Measurements from ENCODE around the gene UQCRHL.

Gene UQCRHL

DNA sequence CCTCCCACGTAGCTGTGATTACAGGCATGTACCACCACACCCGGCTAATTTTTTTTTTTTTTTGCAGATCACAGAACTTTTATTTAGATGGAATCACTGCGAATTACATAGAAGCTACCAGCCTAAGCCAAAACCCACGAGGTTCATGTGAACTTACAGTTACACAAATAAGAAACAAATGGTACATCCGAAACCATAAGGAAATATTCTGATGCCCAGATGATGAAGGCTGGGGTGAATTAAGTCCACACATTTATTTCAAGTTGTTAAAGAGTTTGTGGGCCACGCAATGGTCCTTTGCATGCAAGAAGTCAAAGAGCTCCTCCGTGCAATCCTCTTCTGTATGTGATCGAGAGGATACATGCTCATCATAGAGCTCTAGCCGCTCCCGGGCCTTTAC, 328 bp downstream of the UQCRHL start:
- no peak for TF ChIP-seq SIN3A (IDR thresholded peaks at IDR 0.05; ENCODE audit: borderline replicate concordance, insufficient read depth, low read length)
- TF ChIP-seq FOXP2 (optimal IDR thresholded peaks at IDR 0.05; ENCODE audit: borderline replicate concordance, extremely low read depth, extremely low read length, insufficient read depth): no peak
- TF ChIP-seq POLR2AphosphoS5 (IDR thresholded peaks at IDR 0.05; ENCODE audit: low read depth, low read length): no peak
- TF ChIP-seq, protein P1, sequence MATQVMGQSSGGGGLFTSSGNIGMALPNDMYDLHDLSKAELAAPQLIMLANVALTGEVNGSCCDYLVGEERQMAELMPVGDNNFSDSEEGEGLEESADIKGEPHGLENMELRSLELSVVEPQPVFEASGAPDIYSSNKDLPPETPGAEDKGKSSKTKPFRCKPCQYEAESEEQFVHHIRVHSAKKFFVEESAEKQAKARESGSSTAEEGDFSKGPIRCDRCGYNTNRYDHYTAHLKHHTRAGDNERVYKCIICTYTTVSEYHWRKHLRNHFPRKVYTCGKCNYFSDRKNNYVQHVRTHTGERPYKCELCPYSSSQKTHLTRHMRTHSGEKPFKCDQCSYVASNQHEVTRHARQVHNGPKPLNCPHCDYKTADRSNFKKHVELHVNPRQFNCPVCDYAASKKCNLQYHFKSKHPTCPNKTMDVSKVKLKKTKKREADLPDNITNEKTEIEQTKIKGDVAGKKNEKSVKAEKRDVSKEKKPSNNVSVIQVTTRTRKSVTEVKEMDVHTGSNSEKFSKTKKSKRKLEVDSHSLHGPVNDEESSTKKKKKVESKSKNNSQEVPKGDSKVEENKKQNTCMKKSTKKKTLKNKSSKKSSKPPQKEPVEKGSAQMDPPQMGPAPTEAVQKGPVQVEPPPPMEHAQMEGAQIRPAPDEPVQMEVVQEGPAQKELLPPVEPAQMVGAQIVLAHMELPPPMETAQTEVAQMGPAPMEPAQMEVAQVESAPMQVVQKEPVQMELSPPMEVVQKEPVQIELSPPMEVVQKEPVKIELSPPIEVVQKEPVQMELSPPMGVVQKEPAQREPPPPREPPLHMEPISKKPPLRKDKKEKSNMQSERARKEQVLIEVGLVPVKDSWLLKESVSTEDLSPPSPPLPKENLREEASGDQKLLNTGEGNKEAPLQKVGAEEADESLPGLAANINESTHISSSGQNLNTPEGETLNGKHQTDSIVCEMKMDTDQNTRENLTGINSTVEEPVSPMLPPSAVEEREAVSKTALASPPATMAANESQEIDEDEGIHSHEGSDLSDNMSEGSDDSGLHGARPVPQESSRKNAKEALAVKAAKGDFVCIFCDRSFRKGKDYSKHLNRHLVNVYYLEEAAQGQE (IDR thresholded peaks at IDR 0.05; ENCODE audit: insufficient read depth in 1 of 2, low read depth in 2 of 2, low read length in 2 of 2): no peak
- no peak for TF ChIP-seq TAF1 (IDR thresholded peaks at IDR 0.05; ENCODE audit: borderline replicate concordance, insufficient read depth, low read length)

DNA sequence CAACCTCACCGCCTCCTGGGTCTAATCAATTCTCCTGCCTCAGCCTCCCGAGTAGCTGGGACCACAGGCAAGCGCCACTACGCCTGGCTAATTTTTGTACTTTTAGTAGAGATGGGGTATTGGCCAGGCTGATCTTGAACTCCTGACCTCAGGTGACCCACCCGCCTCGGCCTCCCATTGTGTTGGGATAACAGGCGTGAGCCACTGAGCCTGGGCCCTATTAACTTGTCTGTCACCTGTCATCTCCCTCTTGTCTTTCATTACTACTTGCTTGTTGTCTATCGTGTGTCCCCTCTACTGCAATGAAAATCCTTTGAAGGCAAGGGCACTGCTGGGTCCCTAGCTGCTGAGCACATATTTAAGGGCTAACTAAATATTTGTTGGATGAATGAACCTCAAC, 3.4 kb downstream of the UQCRHL start:
- TF ChIP-seq SIN3A (IDR thresholded peaks at IDR 0.05; ENCODE audit: borderline replicate concordance, insufficient read depth, low read length) (no peak), POLR2AphosphoS5 (IDR thresholded peaks at IDR 0.05; ENCODE audit: low read depth, low read length) (no peak), TAF1 (IDR thresholded peaks at IDR 0.05; ENCODE audit: borderline replicate concordance, insufficient read depth, low read length) (no peak), FOXP2 (optimal IDR thresholded peaks at IDR 0.05; ENCODE audit: borderline replicate concordance, extremely low read depth, extremely low read length, insufficient read depth) (no peak)
- TF ChIP-seq, protein P1 (IDR thresholded peaks at IDR 0.05; ENCODE audit: insufficient read depth in 1 of 2, low read depth in 2 of 2, low read length in 2 of 2): no peak

DNA sequence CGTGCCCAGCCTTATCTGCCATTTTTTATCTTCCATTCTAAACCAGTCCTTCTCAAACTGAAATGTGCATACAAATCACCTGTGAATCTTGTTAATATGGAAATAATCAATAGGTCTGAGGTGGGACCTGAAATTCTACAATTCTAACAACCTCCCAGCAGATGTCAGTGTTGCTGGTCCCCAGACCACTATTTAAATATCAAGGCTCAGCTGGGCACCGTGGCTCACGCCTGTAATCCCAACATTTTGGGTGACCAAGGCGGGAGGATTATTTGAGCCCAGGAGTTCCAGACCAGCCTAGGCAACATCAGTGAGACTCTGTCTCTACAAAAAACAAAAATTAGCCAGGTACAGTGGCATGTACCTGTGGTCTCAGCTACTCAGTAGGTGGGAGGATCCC, 4.1 kb downstream of the UQCRHL start:
- no peak for TF ChIP-seq POLR2AphosphoS5 (IDR thresholded peaks at IDR 0.05; ENCODE audit: low read depth, low read length)
- TF ChIP-seq, protein P1 (IDR thresholded peaks at IDR 0.05; ENCODE audit: insufficient read depth in 1 of 2, low read depth in 2 of 2, low read length in 2 of 2): no peak
- TF ChIP-seq FOXP2 (optimal IDR thresholded peaks at IDR 0.05; ENCODE audit: borderline replicate concordance, extremely low read depth, extremely low read length, insufficient read depth): no peak
- TF ChIP-seq SIN3A (IDR thresholded peaks at IDR 0.05; ENCODE audit: borderline replicate concordance, insufficient read depth, low read length): no peak
- TF ChIP-seq TAF1 (IDR thresholded peaks at IDR 0.05; ENCODE audit: borderline replicate concordance, insufficient read depth, low read length): no peak

DNA sequence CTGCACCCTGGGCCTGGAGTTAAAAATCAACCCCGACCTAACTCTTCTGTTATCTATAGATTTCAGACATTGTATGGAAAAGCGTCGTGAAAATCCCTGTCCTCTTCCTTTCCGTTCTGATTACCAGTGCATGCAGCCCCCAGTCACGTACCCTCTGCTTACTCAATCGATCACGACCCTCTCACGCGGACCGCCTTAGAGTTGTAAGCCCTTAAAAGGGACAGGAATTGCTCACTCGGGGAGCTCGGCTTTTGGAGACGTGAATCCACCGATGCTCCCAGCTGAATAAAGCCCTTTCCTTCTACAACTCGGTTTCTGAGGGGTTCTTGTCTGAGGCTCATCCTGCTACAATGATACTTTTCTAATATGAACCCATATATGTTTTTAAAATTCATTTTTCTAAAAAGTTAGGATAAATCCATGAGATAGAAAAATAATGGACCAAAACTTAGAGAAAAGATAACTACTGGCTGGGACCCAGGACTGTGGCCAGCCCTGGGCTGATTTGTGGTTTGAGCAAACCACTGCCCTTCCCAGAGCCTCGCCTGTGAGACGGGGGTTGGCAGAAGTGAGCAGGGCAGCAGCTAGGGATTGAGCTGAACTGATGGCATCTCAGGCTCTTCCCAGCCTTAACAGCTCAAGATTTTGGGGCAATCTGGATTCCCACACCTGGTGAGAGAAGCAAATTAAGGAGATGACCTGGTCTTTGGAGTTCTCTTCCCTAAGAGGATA, 5.0 kb downstream of the UQCRHL start:
- TF ChIP-seq SIN3A (IDR thresholded peaks at IDR 0.05; ENCODE audit: borderline replicate concordance, insufficient read depth, low read length): no peak
- TF ChIP-seq POLR2AphosphoS5 (IDR thresholded peaks at IDR 0.05; ENCODE audit: low read depth, low read length): no peak
- TF ChIP-seq, protein P1 (IDR thresholded peaks at IDR 0.05; ENCODE audit: insufficient read depth in 1 of 2, low read depth in 2 of 2, low read length in 2 of 2): no peak
- TF ChIP-seq FOXP2 (optimal IDR thresholded peaks at IDR 0.05; ENCODE audit: borderline replicate concordance, extremely low read depth, extremely low read length, insufficient read depth): no peak
- no peak for TF ChIP-seq TAF1 (IDR thresholded peaks at IDR 0.05; ENCODE audit: borderline replicate concordance, insufficient read depth, low read length)

Data from PFSK-1 (cell line).